SKM-1 (cell line): Measurements from ENCODE around the gene ABCA4.
A peak's percentile ranks its signal among the peaks of the same experiment; 100 is the strongest.

Experiments used
- DNase-seq: peaks from one replicate; lab custom pipeline; 2025; ENCODE audit not compliant: unreplicated experiment; lab: John Stamatoyannopoulos, UW

The ABCA4 gene

DNA sequence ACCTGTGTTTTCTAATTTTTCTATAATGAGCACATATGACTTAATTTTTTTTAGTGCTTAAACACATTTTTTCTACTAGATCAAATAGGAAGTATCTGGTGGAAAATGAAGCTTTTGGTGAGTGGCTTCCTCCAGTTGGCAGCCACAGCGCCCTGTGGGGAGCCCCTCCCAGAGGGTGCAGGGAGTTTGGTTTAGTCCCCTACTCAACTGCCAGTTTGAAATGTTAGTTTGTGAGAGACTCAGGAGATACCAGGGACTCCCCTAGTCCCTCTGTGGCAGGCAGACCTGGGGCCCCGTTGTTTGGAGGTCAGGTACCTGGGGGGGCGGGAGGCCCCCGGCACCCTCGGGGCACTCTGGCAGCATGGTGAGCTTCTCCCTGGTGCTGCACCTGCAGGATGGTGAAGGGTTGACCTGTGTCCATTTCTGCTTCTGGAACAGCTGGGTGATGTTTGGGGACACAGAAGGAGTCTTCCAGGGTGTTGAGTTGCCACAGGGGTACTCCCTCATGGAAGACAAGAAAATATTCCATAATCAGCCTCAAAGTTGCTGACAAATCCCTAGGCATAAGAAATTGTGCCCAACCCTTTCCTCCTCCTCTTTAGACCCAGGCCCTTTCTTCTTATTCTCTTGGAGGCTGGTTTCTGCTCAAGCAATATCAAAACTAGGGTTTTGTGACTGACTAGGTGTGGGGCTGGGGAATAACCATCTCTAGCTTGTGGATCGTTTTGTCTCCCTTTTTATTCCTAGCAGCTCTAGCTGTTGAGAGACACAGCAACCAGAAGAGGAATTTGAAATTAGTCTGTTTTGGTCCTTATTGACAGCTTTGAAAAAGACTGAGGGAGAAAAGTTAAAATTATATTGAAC is 91.6 kb downstream of the ABCA4 start:
- no peak for DNase-seq

DNA sequence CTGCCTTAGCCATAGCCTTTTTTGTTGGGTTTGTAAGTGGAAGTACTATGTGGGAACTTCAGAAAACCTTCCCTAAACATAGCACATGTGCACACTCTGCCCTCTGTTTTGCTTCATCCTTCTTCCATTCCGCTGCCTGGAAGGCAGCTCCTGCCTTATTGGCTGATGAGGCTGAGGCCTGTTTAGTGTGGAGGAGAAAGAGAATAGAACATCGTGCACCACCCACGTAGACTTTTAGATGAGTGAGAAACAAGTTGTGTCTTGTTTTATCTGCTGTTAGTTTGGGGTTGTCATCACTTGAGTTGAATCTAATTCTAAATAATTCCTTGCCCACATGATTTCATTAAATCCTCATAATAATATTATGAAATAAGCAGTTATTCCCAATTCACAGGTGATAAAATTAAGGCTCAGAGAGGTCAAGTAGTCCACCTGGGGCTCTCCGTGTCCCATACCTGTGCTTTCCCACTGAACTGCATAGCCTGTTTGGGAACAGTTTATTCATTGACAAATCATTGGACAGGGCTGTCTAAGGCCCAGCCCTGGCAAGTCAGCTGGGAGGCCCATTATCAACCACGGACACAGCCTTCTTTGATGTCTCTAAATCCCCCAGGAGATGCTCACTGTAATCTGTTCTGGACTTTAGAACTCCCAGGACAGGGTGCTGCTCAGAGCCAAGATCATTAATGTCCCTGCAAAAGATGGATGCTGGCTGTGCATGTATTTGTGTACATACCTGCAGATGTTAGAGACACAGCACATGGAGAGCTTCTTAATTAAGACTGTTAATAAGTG is 93.0 kb downstream of the ABCA4 start:
- DNase-seq: no peak

DNA sequence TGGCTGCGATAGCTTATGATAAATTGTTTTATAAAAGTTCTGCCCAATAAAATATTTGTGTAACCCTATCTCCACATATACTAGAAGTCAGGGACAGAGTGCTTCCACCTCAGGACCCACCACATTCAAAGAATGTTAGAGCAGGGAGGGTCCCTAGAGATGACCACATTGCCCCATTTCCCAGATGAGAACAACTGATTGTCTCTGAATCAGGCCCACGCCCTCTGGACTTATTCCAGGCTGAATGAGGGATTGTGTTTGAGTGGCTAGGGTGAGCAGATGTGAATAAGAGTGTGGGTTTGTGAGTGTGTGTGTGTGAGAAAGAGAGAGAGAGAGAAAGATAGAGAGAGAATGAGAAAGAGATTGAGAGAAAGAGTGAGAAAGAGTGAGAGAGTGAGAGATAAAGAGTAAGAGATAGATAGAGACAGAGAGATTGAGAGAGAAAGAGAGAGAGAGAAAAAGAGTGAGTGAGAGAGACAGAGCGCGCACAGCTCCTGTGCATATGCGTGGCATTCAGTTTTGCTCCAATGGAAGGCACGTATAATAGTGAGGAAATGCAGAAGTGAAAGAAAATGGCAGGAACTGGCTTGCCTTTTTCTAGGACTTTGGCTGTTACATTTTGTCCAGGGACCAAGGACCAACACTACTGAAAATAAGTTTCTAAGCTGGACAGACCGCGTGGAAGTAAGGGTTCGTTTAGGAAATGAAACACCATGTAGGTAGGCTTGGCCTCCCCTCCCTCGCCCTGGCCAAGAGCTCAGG is 94.1 kb downstream of the ABCA4 start:
- no peak for DNase-seq

DNA sequence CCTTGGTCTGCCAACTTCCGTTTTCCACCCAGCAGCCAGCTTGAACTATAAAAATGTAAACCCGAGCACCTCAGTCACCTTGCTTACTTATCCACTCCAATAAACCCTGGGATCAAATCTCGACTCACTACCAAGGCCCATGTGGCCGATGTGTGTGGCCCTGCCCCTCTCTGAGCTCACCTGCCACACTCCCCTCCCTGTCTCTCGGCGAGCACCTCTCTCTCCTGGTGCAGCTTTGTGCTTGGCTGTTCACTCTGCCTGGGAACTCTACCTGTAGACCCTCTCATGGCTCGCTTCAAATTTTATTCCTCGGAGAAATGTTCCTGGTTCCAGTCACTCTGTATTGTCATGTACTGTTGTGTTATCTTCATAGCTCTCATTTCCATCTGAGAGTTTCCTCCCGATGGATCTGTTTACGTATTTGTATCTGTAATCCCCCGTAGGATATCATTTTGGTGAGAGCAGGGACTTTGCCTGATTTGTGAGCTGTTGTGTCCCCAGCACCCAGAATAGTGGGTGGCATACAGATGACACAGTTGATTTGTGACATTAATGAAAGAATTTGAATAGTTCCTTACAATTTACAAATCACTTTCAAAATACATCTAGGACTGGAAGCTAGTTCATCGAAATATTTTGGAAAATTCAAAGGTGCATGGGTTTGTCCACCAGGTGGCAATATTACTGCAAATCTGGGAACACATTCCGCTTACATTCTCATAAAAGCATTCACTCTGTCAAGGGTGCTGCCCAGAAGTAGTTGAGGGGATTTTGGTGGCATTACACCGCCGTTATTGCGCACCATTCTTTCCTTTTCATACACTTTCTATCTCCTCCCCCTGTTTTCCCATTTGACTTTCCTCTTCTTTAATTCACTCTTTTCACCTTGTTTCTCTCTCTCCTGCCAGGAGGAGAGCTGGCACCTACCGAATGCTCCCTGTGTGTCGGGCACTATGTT is 95.3 kb downstream of the ABCA4 start:
- peak; percentile 22 for DNase-seq

DNA sequence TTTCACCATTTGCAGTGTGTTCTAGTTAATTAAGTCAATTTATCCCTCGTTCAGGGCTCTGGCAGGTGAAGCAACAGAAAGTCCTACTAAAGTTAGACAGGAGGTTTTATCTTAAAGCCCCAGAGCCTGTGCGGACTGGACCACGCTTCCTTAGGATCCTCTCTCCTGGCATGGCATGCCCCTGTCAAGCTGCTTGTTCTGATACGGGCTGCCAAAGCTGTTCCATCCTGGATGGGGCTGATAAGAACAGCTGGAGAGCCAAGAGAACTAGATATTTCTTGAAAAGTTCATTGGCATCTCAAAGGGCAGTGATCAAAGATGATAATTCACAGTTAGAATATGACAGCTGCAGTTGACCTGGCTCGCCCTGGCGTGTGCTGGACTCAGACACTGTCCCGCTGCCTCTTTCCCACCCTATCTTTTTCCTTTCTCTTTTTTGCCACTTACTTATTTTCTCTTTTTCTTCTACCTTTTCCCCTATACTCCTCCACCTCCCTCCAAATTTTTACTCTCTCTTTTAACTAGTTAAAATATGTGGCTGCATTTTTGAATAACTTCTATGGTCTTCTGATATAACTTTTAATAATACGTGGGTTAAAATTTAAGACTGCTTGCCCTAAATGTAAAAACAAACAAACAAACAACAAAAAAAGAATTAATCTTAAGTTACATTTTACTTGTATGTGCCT is 96.7 kb downstream of the ABCA4 start:
- DNase-seq: no peak

DNA sequence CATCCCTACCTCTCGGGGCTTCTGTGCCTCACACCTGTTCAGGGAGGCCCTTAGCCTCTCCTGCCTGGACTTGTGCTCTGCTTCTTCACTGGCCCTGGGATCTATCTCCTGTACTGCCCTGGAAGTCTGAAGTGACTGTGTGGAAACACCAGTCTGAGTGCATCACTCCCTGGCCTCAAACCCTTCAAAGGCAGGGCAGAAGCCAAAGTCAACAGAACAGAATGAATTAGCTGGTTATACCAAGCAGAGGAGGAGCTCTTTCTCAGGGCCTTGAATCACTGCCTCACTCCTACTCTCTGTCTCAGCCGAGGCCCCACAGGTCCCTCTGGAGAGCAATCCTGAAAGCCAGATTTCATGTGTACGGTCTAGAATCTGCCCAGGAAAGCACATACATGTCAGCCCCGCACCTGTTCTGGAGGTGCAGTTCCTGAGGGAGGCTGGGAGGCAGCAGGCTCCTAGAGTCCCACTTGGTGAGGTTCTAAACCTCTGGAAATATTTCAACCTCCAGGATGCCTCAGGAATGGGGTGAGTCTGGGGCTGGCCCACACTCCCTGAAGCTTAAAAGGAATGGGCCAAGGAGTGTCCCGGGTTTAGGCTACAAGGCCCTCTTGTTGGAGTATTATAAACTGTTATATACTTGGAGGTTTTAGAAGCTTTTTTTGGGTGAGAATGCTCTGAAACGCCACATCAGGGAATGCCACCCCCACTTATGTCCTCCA is 98.3 kb downstream of the ABCA4 start:
- no peak for DNase-seq

DNA sequence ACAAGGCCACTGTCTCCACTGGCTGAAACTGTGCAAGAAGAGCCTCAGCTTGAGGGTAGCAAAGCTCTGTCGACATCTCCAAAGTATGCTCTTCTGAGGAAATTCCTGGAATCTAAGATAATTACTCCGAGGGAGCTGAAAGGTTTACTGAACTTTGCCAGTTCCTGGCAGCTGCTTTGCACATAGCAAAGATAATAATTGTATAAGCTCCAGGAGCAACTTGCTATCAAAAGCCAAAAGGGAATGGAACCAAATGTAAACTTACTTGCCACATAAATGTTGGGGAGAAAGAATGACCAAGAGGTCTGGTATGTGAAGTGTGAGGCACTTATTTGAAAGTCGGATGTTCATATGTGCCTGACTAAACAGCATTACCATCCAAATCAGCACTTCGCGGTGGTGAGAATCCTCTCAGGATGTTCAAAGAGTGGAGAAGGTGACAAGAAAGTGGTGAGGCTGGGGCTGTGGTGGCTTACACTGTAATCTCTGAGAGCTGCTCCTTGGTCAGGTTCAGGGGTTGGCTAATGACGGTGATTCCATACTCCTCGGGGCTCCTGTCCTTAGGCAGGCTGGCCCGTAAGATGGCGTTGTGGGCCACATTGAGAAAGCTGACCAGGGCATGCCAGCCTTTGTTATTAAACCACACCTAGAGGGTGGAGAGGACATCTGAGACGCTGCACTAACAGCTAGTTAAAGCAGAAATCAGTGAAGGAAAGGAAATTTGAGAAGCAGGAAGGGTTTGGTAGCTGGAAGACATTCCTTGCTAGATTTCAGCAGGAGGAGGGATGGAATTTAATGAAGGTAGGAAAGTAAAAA is 100.0 kb downstream of the ABCA4 start:
- DNase-seq: no peak

DNA sequence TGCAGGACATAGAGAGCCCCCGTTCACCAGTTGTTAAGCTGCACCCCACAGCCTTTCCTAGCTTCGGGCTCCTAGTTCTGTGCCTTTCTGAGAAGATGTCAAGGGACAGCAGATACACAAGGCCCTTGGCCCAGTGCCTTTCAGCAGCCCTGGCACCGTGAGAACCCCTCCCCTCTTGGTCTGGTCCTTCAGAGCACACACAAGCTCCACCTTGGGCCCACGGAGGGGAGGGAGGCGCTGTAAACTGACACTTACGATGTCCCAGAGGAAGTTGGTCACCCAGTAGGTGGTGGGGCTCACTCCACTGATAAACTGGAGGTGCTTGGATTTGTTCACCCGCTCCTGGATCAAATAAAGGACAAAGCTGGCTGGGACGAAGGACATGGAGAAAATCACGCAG is 101.6 kb downstream of the ABCA4 start:
- no peak for DNase-seq

DNA sequence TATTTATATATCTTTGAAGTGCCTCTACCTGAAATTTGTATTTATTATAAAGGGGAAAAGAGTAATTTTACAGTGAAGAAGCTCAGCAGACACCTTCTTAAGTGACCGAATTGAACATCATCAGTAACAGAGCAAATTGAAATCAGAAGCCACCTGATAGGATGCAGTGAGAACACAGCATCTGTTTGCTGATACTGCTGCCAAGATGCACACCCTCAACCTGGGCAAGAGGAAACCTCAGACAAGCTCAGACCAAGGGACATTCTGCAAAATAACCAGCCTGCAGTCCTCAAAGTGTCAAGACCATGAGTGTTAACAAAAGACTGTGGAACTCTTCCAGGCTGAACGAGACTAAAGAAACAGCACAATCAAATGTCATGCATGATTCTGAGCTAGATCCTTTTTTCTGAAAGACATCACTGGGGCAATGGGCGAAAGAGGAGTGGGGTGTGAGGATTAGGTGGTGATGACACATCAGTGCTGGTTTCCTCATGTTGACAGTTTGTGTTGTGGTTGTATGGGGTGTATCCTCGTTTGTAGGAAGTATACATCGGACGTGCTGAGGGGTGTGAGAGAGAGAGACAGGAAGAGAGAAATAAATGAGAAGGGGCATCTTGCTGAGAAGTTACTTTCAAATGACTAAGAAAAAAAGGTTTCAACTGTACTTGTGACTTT is 103.7 kb downstream of the ABCA4 start:
- DNase-seq: no peak

DNA sequence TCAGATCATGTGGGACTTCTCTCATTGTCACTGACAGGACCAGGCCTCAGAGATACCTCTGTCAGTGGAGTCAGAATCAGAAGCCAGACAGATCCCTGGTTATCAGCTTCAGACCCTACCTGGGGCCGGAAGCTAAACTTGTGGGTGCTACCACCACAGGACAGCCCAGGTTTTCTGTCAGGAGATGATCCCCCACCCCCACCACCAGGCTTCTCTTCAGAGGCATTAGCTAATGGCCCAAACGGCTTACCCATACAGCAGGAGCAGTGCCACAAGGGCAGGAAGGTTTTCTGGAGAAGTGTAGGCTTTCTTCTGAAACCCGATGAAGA is 105.5 kb downstream of the ABCA4 start:
- no peak for DNase-seq

DNA sequence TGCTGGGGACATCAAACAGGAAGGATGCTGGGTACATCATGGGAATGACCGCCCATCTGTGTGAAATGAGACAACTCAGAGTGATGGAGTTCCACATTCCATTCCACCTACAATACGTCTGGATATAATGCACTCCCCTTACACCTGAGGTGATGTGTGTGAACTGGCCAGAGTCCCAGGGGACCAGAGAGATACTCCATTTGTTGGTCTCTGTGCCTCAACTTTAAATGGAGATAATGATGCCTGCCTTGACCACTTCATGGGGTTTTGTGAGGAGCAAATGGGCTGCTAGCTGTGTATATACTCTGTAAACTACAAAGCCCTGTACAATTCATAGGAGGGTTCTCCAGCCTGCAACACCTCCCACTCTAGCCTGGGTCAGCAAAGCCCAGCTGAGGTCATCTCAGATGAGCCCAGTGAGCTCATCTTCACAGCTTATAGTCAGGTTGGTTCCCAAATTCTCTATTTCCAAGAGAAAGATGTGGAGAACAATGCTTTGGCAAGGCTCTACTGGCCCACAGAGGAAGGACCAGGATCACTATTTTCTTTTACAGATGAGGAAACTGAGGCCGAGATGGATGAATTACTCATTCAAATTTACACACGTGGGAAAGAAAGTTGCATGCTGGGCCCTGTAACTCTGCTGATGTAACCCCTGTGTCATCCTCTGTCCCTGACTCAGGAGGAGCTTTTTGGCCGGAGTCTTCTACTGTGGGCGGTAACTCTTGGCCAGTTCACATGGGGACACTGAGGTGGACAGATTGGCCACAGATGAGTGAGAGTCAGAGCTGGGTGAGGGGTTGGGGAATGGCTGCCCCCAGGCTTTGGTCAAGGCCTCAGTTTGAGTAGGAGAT is 106.1 kb downstream of the ABCA4 start:
- DNase-seq: no peak

DNA sequence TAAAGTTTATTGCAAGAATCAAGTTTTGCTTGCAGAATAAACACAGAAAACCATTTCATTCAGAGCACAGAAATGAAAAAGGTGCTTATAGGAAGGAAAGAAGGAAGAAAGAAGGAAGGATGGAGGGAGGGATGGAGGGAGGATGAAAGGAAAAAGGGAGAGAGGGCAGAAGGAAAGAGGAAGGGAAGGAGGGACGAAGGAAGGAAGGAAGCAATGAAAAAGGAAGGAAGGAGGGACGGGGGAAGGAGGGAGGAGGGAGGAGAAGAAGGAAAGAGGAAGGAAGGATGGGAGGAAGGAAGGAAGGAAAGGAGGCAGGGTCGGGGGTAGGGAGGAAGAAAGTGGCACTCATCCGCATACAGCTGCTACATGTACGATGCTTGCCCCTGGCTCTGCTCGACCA is 106.9 kb downstream of the ABCA4 start:
- DNase-seq: no peak

DNA sequence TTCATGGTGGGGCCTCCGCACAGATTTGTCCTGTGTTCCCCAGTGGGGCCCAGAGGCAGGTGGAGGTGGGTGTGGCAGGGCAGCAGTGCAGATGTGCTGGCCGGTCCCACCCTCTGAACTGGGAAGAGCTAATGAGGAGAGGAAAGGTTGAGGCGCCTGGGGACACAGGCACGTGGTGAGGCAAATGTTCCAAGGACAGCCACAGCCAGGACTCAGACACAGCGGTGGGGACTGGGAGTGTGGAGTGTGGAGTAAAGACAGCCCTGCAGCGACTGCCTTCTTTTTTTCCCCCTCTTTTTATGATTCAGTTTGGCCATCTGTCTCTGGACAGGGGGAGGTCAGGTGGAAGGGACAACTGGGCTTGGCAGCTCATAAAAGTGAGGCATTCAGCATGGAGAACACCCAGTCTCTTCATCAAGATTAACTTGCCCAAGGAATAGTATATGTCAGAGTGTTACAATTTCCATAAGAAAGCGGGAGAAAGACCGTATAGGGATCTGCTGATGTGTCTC is 107.5 kb downstream of the ABCA4 start:
- no peak for DNase-seq

DNA sequence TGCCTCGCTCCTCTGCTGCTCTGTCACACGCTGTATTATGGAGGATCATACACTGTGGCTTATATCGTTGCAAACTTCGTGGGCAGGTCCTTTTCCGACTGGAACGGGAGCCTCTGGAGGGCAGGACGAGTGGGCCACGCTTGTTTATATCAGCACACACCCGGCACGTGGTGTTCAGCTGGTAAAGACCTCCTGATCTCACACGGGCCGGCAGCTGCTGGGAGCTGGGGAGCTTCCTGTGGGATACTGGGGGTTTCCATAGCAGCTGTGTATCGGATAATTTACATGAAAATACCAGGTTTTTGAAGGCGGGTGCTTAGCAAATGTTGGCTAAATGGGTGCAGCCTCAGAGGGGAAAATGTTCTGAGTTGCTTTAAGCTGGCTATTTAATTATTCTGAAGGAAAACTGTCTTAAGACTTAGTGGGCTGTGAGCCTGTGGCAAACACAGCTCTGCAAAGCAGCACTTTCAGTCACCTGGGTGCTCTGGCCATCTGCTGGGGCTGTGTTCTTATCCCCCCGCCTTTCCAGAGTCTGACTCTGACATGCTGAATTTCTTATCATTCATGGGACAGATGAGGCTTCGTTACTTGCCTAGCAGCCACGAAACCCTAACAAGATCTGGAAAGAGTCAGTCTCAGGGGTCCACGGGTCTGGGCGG is 108.1 kb downstream of the ABCA4 start:
- no peak for DNase-seq

DNA sequence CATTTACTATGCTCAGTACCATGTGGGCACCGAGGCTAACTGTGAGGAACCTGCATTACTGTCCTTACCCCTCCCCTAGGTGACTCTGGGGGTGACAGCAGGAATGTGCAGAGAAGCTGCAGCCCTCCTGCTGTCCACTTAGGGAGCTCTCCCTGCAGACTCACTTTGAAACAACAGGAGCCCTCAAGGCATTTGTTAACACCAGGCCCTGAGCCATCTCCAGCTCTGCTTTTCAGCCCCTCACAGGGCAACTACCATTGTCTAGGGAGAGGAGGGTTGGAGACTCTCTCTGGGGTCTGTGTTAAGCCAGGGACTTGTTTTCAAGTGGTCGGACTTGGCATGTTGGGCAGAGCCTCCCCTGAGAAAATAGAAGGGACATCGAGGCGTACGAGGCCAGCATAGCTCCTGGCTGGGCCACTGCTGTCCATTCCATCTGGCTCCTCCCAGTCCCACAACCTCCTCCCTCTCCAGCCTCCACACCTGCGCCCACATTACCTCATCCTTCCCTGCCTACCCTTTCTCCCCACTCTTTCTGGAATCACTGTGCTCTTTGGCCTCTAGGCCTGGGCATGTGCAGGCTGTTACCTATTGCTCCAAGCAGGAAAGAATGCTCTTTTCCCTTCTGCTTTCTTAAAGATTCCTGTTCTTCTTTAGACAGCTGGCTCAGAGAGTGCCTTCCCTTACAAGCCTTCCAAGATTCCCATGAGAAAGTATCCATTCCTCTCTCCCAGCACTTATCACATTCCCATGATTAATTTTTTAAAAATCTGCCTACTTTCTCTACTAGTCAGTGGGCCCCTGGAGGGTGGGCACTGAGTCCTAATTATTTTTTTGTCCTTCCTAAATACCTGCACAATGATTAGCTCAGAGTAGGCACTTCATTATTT is 109.0 kb downstream of the ABCA4 start:
- no peak for DNase-seq
